ENCODE results near the gene MON2.

GRCh38 chr12:62446754-62447452 is 19.7 kb upstream of the MON2 start:
- TF ChIP-seq CTCF (IDR thresholded peaks at IDR 0.05) (no peak), POLR2A (IDR thresholded peaks at IDR 0.05) (no peak)
